Measurements from ENCODE around the gene RMND5B.
"Not testable (repeated sequence)": the region's sequence is repeated elsewhere in the genome, so short reads cannot be mapped to it uniquely, and the experiment has no call there.

The RMND5B gene

GRCh38 chr5:178165581-178165980 lies 34.8 kb downstream of the RMND5B start:
- no peak for DNase-seq (ENCODE audit: low read depth in 1 of 2, low spot score in 1 of 2)

GRCh38 chr5:178170455-178170854 lies 39.6 kb downstream of the RMND5B start:
- no peak for DNase-seq (ENCODE audit: low read depth in 1 of 2, low spot score in 1 of 2)

DNA sequence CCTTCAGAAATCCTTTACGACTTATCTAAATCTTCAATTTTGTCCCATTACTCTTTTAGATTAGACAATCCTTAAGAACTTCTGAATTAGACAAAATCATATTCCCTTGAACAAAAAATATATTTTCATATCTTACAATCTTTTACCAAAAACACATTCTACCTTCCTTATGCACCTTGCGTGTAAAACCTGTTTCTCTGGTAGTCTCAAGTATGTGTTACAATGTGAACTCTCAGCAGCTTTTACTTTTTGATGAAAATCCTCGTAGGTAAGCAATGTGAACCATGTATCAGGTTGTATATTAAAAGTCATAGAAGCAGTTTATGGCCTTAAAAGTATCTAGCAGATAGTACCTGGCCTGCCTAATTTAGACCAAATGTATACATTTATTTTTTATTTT lies 43.6 kb downstream of the RMND5B start:
- DNase-seq (ENCODE audit: low read depth in 1 of 2, low spot score in 1 of 2): no peak

DNA sequence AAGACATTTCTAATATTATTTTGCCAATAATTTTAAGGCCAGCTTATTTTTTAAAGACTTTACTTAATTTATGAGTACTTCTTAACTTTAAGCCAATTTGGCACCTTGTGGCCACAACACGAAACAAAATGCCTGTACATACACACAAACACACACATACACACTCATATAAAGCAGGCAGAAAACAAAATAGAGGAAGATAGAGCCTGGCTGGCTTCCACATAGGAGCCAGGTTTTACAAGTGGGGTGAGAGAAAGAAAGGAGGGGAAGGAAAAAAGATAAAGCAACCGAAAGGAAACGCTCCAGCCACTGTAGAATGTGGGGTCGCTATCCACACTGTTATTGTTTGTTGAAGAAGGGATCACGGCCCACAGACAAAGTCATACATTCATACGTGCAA lies 46.0 kb downstream of the RMND5B start:
- no peak for DNase-seq (ENCODE audit: low read depth in 1 of 2, low spot score in 1 of 2)

DNA sequence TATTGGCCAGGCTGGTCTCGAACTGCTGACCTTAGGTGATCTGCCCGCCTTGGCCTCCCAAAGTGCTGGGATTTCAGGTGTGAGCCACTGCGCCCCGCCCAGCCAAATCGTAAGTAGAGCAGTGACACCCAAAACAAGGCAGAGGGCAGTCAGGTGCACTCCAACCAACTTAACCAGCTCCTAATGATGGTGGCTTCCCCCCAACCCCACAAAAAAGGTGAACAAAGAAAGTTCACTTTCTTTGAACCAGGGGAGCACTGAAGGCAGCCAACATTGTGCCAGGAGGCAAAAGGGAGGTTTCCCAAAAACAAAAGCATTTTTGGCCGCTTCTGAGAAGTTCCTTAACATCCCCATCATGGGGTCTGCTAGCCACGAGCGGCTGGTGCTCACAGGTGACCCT lies 46.8 kb downstream of the RMND5B start:
- DNase-seq (ENCODE audit: low read depth in 1 of 2, low spot score in 1 of 2): no peak

DNA sequence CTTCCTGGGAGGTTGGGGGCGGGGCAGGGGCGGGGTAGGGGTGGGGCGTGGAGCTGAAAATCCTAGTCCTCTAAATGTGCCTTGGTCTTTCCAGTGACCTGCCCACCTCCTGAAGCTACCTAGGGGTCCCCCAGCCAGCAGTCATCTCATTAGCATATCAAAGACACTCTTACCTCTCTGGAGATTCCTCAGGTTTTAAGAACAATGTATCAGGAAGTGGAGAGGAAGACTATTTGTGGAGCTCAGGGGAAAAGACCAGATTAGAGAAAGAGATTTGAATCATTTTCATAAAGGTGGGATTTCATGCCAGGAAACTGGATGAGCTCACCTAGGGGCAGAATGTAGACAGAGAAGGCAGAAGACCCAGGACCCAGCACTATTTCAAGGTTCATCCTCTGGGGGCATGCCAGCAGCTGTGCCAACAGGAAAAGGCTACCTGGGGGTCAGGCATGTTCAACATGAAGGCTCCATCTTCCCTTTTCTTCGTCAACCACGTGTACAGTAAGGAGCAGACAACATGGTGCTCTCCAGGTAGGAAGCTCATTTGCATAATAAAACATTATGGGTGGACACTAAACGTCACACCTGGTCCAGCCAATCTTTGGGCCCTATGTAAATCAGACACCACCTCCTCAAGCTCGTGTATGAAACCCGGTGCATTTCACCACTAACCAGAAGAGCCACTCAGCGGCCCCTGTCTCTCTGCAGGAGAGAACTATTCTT lies 49.5 kb downstream of the RMND5B start:
- no peak for DNase-seq (ENCODE audit: low read depth in 1 of 2, low spot score in 1 of 2)

DNA sequence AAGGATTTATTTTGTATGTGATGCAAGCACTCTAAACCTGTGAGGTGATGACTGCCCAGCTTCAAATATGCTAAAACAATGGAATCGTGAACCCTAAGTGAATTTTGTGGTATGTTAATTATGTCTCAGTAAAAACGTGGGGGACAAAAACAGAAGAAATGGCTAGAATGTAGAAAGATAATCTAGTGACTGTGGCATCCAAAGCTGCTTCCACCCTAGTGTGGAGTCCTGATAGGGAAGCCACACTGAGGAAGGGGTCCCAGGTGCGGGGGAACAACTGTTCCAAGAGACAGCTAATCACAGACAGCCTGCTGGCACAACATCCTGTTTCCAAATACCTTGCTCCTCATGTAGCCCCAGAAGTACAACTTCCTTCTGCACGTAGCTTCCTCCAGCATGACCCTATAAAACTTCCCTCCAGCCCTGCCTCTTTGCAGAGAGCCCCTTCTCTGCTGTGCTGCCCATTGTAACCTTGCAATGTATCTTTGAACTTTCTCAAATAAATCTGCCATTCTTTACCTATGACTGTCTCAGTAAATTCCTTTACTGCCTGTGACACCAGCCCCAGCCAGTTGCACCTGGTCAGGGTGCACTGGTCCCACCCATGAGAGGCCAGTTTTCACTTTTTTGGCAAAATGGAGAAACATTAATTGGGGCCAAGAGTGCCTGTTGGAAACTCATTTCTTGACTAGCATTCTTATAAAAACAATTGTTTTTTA lies 51.5 kb downstream of the RMND5B start:
- no peak for DNase-seq (ENCODE audit: low read depth in 1 of 2, low spot score in 1 of 2)

GRCh38 chr5:178186427-178186826 lies 55.6 kb downstream of the RMND5B start:
- DNase-seq (ENCODE audit: low read depth in 1 of 2, low spot score in 1 of 2): no peak

DNA sequence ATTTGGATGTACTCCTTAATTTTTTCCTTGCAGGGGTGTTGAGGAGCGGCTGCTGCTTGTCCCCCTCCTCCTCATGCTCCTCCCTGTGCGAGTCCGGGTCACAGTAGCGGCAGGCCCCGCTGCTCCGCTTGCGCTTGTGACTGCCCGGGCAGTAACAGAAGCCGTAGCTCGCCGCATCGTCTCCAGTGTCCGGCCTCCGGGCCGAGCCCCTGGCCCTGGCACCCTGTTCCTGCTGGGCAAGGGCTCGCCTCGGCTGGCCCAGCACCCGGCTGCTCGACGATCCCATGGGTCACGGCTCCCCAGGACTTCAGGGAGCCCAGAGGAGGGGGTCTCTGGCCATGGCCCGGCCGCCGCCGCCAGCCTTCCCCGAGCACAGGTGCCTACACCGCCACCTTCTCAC lies 56.2 kb downstream of the RMND5B start, which contains the start of gene GMCL2:
GMCL2 (minus strand) TSS at position 358 of the 400 bp plus-strand sequence; CDS start at position 286, 72 bp downstream.
- no peak for DNase-seq (ENCODE audit: low read depth in 1 of 2, low spot score in 1 of 2)

GRCh38 chr5:178189433-178189832 lies 58.6 kb downstream of the RMND5B start:
- no peak for DNase-seq (ENCODE audit: low read depth in 1 of 2, low spot score in 1 of 2)

DNA sequence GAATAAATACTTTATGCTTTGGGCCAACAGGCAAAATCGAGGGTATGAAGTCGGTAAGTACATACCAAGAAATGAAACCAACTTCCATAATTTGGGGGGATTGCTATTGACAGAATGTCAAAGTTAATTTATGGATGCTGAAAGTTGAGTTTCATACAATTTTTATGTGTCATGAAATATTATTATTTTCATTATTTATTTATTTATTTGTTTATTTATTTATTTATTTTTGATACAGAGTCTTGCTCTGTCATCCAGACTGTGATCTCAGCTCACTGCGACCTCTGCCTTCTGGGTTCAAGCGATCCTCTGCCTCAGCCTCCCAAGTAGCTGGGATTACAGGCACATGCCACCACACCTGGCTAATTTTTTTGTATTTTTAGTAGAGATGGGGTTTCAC lies 60.8 kb downstream of the RMND5B start:
- no peak for DNase-seq (ENCODE audit: low read depth in 1 of 2, low spot score in 1 of 2)

DNA sequence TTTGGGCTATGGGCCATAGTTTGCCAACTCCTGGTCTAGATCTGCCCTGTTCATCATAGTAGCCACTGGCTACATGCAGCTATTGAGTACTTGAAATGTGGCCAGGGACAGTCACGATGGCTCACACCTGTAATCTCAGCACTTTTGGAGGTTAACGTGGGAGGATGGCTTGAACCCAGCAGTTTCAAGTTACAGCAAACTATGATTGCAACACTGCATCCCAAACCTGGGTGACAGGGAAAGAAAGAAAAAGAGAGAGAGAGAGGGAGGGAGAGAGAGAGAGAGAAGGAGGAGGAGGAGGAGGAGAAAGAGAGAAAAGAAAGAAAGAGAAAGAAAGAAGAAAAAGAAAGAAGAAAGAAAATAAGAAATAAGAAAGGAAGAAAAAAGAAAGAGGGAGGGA lies 61.4 kb downstream of the RMND5B start:
- no peak for DNase-seq (ENCODE audit: low read depth in 1 of 2, low spot score in 1 of 2)

GRCh38 chr5:178192787-178193186 lies 62.0 kb downstream of the RMND5B start:
- DNase-seq (ENCODE audit: low read depth in 1 of 2, low spot score in 1 of 2): no peak

DNA sequence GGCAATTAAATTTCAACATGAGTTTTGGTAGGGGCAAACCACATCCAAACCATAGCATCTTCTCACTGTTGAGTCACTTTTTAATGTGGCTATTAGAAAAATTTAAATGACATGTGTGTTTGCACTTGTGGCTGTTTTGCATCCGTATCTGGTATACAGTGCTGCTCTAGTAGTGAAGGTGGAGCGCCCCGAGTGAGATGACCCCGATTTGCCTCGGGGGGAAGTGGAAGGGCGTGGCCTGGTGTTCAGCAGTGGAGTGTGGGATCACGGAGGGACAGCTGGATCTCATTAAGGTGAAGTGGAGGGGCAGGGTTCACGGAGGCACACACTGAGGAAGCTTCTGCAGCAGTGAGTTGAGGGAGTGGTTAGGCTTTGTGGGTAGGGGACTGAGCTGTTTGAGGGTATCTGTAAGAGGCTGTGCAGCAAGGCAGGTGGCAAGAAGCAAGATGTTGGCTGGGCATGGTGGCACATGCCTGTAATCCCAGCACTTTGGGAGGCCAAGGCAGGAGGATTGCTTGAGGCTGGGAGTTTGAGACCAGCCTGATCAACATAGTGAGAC lies 62.5 kb downstream of the RMND5B start:
- no peak for DNase-seq (ENCODE audit: low read depth in 1 of 2, low spot score in 1 of 2)

DNA sequence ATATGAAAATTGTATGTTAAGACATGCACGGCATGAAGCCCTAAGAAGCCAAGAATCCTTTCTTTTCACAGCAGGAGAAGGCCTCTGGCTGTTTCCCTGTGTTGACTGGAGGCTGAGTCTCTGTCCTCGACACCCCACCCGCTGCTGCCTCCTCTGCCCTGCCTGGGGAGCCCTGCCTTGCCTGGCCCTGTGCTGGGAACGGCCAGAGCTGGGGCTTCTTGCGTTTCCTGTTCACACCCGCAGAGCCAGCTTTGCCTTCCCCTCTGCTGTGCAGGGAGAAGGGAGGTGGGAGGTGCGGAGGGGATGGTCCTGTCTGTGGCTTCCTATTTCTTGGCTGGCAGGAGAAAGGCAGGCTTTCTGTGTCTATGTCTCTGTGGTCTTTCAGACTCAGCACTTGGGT lies 63.2 kb downstream of the RMND5B start:
- DNase-seq (ENCODE audit: low read depth in 1 of 2, low spot score in 1 of 2): no peak

DNA sequence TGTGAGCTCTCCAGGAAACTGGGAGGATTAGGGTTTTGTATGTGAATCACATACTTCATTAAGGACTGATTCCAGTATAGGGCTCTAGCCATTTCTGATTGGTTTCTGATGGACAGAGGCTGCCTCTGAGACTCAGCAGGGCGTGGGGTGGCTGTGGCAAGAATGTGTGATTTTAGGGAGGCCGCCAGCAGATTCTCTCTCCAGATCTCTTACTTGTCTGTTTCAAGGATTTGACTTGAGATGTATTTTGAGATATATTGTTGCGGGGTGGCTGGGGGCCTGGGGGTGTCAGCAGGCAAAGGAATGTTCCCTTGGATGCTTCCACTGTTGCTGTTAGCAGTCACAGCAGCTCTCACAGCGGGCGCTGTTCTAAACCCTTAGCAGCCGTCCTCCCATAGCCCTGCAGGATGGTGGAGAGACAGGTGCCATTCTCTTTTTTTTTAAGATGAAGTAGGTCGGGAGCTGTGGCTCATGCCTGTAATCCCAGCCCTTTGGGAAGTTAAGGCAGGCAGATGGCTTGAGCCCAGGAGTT lies 65.5 kb downstream of the RMND5B start:
- no peak for DNase-seq (ENCODE audit: low read depth in 1 of 2, low spot score in 1 of 2)

DNA sequence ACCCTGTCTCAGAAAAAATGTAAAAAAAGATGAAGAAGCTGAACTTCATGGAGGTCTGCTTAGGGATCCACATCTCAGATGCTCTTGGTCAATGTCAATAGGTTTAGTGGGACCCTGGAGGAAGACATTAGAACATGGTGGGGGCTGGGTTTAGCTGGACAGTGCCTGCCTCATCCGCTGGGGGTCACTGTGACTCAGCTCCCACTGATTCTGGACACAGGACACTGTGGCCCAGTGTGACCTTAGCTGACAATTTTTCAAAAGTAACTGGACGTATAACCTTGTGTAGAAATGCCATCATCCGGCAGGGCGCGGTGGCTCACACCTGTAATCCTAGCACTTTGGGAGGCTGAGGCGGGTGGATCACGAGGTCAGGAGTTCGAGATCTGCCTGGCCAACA lies 66.2 kb downstream of the RMND5B start:
- DNase-seq (ENCODE audit: low read depth in 1 of 2, low spot score in 1 of 2): no peak

DNA sequence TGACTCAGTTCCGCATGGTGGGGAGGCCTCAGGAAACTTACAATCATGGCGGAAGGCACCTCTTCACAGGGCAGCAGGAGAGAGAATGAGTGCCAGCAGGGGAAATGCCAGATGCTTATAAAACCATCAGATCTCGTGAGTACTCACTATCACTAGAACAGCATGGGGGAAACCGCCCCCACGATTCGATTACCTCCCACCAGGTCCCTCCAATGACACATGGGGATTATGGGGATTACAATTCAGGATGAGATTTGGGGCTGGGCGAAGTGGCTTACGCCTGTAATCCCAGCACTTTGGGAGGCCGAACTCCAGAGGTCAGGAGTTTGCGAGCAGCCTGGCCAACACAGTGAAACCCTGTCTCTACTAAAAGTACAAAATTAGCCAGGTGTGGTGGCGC lies 67.3 kb downstream of the RMND5B start:
- DNase-seq (ENCODE audit: low read depth in 1 of 2, low spot score in 1 of 2): not testable (repeated sequence)

GRCh38 chr5:178198706-178199105 lies 67.9 kb downstream of the RMND5B start:
- no peak for DNase-seq (ENCODE audit: low read depth in 1 of 2, low spot score in 1 of 2)

DNA sequence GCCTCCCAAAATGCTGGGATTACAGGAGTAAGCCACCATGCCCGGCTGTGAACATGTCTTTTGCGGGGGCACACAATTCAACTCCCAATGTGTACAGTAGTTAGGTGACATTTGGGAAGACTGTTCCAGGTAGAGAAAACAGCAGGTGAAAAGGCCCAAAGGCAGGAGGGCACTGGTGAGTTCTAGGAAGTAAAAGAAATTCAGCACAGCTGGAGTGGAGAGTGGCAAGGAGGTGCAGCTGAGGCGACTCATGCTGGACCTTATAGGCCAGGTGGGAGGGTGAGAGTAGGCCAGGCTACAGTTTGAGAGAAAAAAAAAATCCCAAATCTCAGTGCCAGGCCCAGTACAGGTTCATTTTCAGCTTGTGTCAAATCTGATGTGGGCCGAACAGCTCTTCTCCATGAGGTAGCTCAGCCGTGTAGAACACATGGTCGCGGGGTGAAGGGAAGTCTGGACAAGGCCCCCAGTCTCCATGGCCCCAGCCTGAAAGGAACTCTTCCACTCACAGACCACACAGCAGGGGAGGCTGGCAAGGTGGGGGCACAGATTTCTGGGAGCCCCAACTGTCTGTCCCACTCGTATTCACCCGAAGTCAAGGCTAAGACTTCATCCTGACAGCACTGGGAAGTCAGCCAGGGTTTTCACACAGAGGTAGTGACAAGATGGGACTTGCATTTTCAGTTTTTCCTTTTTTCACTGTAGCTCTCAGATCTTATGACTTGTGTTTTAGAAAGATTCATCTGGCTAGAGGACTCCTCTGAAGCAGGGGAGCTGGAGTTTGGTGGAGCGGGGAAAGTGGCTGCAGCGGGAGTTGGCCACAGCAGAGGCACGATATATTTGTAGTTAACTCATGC lies 69.0 kb downstream of the RMND5B start:
- no peak for DNase-seq (ENCODE audit: low read depth in 1 of 2, low spot score in 1 of 2)

All from activated T-helper 1 cell treated with anti-CD3 and anti-CD28 coated beads, Interleukin-2, amount 50 U/mL, for 16 hours (primary cell).